ENCODE data around the gene SLIT3. TPM values are rescaled to one million over a fixed set of nuclear protein-coding genes. Genes with fewer than 3 reads are reported as not detected.

The SLIT3 gene
- total RNA-seq, 4 donors from 2014 or later = 0.72 to 37.4 (median 5.3) TPM

GRCh38 chr5:168879929-168880328 lies 421.0 kb downstream of the SLIT3 start:
- Histone ChIP-seq H3K9me3 (no peaks in the 10 kb centered on the region), H3K4me1 (peaks cover 0 to 2% (median 0%) of the 10 kb centered on the region in 3 donors), H3K27ac (no peak overlapping the region), H3K27me3 (peaks cover 0 to 7% (median 0%) of the 10 kb centered on the region in 4 donors), H3K4me3 (no peak overlapping the region), H3K36me3 (no peaks in the 10 kb centered on the region)
- WGBS, 2 donors = 59 to 63% methylated on average over 8 of the region's 8 CpGs
- intact Hi-C loops (cut with DNase I) = no loop called here
- no peak for DNase-seq
- TF ChIP-seq, protein P1, sequence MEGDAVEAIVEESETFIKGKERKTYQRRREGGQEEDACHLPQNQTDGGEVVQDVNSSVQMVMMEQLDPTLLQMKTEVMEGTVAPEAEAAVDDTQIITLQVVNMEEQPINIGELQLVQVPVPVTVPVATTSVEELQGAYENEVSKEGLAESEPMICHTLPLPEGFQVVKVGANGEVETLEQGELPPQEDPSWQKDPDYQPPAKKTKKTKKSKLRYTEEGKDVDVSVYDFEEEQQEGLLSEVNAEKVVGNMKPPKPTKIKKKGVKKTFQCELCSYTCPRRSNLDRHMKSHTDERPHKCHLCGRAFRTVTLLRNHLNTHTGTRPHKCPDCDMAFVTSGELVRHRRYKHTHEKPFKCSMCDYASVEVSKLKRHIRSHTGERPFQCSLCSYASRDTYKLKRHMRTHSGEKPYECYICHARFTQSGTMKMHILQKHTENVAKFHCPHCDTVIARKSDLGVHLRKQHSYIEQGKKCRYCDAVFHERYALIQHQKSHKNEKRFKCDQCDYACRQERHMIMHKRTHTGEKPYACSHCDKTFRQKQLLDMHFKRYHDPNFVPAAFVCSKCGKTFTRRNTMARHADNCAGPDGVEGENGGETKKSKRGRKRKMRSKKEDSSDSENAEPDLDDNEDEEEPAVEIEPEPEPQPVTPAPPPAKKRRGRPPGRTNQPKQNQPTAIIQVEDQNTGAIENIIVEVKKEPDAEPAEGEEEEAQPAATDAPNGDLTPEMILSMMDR (IDR thresholded peaks at IDR 0.05) = no peak
- no peak for TF ChIP-seq POLR2A (IDR thresholded peaks at IDR 0.05)

- peaks cover 0 to 13% (median 0%) of the 10 kb centered on the region in 4 donors for H3K27me3 ChIP-seq
- H3K4me1 ChIP-seq = no peaks in the 10 kb centered on the region
- no peak overlapping the region for H3K4me3 ChIP-seq
- no peaks in the 10 kb centered on the region for H3K9me3 ChIP-seq
- intact Hi-C loops (cut with DNase I) = no loop called here
- 86 to 100% methylated on average over 2 of the region's 2 CpGs for WGBS, 2 donors
- DNase-seq = no peak
- no peak for TF ChIP-seq POLR2A (IDR thresholded peaks at IDR 0.05)
- H3K36me3 ChIP-seq = no peaks in the 10 kb centered on the region
- no peak overlapping the region for H3K27ac ChIP-seq
These were observed 421.6 kb downstream of the SLIT3 start for GRCh38 chr5:168879331-168879730.

GRCh38 chr5:168878135-168878745 lies 422.7 kb downstream of the SLIT3 start:
- intact Hi-C loops (cut with DNase I) = no loop called here
- Histone ChIP-seq H3K27ac (no peak overlapping the region), H3K27me3 (peaks cover 0 to 13% (median 0%) of the 10 kb centered on the region in 4 donors), H3K4me3 (no peak overlapping the region), H3K9me3 (no peaks in the 10 kb centered on the region), H3K4me1 (no peaks in the 10 kb centered on the region), H3K36me3 (no peaks in the 10 kb centered on the region)
- DNase-seq = no peak
- 63 to 69% methylated on average over 7 to 8 of the region's 10 CpGs for WGBS, 2 donors
- TF ChIP-seq, protein P1 (IDR thresholded peaks at IDR 0.05) = no peak
- TF ChIP-seq POLR2A (IDR thresholded peaks at IDR 0.05) = no peak

DNA sequence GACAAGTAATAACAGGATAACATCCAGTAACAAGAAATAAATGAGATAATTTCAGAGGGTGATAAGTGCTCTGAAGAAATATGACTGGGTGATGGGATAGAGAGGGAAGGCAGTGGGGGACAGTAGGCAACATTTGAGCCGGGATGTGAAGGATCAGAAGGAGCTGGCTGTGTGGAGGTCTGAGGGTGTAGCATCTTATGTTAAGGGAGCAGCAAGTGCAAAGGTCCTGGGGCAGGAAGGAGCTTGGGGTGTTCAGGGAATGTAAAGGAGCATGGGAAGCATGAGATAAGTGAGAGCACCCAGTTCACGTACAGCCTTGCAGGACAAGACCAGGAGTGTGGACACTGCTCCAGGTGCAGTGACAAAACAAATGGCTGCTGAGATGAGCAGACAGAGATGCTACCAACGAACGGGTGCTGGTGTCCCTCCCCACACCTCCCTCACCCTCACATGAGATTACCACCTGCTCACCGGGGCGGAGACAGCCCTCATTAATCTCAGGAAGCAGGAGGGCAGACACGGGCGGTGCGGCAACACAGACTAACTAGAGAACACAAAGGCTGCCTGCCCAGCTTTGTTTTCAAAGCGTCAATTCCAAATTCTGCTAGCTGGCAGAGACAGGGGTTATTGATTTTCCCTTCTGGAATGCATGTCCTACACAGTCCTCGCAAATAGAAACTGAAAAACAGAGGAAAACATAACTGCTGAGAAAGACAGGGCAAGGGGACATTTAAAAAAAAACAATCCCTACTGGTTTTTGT lies 423.6 kb downstream of the SLIT3 start:
- no peaks in the 10 kb centered on the region for H3K9me3 ChIP-seq
- intact Hi-C loops (cut with DNase I) = no loop called here
- H3K27ac ChIP-seq = no peak overlapping the region
- WGBS, 2 donors = 30 to 56% methylated on average over 8 to 10 of the region's 11 CpGs
- TF ChIP-seq POLR2A (IDR thresholded peaks at IDR 0.05) = no peak
- TF ChIP-seq, protein P1 (IDR thresholded peaks at IDR 0.05) = no peak
- peaks cover 0 to 7% (median 0%) of the 10 kb centered on the region in 4 donors for H3K27me3 ChIP-seq
- no peak overlapping the region for H3K4me3 ChIP-seq
- no peak for DNase-seq
- no peaks in the 10 kb centered on the region for H3K4me1 ChIP-seq
- no peaks in the 10 kb centered on the region for H3K36me3 ChIP-seq

DNA sequence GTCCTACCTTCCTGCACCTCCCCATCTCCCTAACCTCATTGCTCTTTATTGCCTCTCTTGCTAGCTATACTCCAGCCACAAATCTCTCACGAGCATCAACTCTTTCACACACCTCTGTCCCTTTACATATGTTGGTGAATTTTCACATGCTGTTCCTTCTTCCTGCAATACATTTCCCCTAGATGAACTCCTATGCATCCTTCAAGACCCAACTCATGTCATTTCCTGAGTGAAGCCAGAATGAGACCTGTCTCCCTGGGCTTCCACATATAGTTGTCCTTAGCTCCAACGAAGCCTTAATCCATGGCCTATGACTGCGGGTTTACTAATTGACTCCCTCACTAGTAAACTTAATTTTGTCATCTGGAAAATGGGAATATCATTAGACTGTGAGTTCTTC lies 424.5 kb downstream of the SLIT3 start:
- intact Hi-C loops (cut with DNase I) = no loop called here
- Histone ChIP-seq H3K27me3 (peaks cover 0 to 7% (median 0%) of the 10 kb centered on the region in 4 donors), H3K4me1 (no peaks in the 10 kb centered on the region), H3K27ac (no peak overlapping the region), H3K36me3 (no peaks in the 10 kb centered on the region), H3K9me3 (no peaks in the 10 kb centered on the region), H3K4me3 (no peak overlapping the region)
- DNase-seq = no peak
- 88% methylated on average over 3 of the region's 3 CpGs for WGBS, 2 donors
- TF ChIP-seq, protein P1 (IDR thresholded peaks at IDR 0.05) = no peak
- TF ChIP-seq POLR2A (IDR thresholded peaks at IDR 0.05) = no peak
